NCI-H128 (cell line): ENCODE measurements around the gene LAPTM4A.
A peak's percentile ranks its signal among the peaks of the same experiment; 100 is the strongest.
"Not testable (repeated sequence)": the region's sequence is repeated elsewhere in the genome, so short reads cannot be mapped to it uniquely, and the experiment has no call there.

Source experiments
- DNase-seq: peaks from one replicate; lab custom pipeline; 2025; ENCODE audit not compliant: unreplicated experiment; lab: John Stamatoyannopoulos, UW

LAPTM4A gene

DNA sequence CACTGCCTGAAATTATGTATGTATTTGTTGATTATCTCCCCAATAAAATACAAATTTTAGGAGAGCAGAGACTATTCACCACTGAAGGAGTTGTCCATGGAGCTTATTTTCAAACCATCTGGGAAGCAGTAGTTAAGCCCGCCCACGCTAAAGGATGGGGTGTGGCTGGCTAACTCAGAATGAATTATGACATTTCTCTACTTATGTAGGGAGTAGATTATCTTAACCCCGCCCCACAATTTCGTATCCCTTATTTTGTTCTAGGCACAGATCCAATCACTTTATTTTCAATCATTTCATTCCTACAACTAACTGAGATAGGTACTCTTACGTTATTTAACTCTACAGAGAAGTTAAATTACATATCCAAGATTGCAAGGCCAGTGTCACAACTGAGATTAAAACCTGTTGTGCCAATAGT lies 1.4 kb upstream of the LAPTM4A start:
- DNase-seq, result peak; percentile 15

DNA sequence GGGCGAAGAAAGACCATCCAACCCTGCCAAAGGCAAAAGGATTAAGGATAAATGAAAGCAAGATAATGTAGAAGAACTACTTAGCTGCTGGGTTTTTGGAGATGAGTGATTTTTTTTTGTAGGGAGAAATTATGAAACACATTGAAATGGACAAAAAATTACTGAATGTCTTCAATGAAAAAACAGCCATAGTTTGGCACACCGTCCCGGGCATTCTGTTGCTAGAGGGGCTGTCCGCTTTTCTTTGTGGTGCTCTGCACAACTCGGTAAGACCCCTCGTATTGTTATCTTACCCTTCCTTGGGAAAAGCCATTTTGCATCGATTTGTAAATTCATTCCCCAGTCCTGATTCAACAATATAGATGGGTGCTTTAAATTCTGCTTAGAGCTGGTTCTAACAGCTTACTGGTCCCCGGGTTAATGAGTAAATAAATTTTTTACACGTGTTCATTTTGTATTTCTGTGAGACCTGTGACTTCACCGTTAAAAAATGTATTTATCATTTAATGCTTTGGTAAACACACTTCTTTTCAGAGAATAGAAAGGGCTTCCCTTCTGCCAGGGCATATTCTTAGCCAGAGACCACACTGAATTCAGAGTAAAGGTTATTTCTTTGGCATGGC lies 912 bp upstream of the LAPTM4A start:
- DNase-seq, result no peak

DNA sequence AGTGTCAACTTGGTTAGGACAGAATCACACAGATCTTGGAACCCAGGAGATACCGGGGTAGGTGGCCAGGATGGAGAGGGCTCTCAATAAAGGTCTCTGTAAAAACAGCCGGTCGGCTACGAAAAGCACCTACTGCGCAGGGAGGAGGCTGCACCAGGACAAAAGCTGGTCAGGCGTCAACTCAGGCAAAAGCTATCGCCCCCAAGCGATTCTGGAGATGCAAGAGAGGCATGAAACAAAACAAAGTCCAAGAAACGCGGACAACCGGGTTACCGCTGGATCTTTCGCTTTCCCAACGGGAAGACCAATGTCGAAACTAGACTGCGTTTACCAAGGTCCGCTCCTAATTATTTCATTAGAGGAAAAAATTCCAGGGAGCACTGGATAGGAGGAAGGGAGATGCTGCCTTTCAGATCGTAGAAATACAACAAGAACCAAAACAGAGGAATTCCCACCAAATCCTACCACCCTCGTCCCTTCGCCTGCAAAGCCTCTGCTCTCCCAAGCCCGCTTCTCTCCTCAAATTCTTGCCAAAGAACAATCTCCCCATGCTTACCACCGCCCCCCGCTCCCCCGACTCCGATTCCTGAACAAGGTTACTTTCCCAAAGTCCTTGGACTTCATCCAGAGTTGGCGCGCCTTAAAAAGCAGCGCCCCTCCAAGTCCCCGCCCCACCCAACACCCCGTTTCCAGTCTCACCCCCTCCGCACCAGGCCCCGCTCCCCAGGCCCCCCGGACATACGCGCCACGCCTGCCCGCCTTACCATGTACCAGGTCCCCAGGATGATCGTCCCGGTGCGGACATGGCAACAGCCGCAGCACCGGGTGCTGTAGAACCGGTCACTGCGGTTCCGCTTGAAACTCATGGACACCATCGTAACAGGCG lies 539 bp downstream of the LAPTM4A start:
- DNase-seq, result no peak

DNA sequence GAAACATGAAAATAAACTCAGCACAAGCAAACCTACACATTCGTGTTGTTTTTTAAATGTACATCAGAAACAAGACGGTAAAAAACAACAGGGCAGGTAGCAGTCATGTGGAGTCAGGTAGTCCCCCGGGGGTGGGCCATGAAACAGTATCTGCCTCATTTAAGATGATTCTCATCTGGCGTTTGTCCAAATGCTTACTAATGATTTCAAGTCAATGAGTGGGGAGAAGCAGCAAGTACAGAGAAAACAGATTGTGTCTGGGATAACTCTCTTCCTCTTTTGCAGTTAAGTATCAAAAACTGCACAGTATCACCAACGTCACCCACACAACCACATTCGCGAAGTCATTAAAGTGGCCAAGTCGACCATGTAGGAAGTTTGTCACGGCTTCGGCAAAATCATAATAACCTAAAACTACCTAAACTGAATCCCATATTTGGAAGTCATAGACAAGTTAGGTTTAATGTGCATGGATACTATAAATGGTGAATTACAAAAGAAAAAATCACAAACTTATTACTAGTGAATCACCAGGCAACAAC lies 1.3 kb downstream of the LAPTM4A start:
- peak; percentile 80 for DNase-seq

DNA sequence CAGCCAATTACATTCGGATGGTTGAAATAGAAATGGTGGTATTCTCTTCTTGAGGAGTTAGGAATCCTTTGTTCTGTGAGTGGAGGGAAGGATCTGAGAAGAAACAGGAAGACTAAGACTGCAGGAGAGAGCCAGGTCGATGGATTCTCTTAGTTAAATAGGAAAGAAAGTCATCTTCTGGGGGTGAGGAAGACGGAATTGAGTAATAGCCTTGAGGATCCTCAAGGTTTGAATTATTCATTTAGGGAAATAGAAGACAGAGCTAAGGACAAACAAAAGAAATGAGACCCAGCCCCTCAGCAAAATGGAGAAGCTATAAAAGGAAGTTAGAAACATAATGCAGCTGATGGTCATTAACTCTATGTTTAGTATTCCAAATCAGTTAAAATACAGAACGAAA lies 1.8 kb downstream of the LAPTM4A start:
- no peak for DNase-seq

DNA sequence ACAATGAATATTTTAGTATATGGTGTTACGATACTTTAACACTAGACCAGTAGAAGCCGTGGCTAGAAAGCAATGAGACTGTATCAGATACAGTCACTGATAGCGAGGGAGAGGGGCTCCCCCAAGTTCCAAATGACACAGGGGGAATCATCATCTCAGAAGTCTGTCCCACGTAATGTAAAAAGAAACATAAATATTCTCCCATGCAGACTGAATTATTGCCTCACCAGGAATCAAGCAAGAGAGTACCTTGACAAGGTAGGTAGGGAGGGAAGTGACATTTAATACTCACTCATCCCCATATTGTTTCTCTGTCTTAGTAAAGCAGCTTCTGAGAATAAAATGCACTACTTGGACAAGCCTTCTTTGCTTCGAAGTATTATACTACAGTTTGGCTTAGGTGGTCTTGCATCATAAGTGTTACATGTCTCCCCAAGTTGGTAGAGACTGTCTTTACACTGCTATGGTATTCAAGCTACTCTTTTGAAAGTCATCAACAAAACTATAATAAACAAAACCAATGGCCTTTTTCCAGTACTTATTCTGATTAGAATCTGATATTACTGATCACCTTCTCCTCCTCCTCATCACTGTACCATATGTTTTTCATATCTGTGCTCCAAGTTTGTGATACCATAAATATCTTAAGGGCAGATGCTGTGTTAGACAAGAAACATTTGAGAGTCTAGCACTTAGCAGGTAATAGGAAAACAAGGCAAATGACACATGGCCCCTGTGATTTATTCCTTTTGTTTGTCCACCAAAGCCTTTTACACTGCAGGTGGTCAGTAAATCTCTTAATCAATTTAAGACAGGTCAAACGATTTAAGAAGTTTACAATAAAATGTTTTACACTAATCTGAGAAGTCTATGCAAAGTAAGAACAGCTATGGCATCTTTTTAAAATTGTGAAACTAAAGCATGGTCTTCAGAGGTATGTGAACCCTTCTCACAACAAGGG lies 2.7 kb downstream of the LAPTM4A start:
- no peak for DNase-seq

DNA sequence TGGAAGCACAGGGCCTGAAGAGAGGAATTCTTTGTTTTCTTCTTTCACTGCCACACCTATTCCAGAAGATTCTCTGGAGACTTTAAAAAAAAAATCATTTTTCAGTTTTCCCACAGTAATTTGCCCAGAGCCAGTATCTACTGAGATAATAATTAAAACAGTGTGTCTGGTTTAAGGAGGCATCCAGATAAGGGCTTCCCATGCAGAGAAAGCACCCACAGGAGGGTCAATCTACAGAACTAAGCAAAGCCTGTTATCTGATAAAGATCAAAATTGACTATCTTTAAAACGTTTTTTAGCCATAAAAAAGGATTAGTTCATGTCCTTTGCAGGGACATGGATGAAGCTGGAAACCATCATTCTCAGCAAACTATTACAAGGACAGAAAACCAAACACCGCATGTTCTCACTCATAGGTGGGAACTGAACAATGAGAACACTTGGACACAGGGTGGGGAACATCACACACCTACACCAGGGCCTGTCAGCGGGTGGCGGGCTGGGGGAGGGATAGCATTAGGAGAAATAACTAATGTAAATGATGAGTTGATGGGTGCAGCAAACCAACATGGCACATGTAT lies 5.6 kb downstream of the LAPTM4A start:
- DNase-seq, result not testable (repeated sequence)

DNA sequence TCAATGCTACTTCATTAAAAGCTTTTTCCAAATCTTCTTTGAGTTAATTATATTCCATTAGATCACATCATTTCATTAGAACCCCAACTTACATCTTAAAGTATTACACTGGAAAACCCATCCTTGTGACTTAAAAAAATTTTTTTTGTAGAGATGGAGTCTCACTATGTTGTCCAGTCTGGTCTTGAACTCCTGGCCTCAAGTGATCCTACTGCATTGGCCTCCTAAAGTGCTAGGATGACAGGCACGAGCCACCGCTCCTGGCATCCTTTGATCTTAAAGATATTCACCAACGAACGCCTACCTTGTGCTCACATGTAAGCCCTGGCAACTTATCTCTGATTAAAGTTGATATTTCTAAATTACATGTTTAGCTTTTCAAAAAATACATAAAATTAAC lies 6.7 kb downstream of the LAPTM4A start:
- no peak for DNase-seq

DNA sequence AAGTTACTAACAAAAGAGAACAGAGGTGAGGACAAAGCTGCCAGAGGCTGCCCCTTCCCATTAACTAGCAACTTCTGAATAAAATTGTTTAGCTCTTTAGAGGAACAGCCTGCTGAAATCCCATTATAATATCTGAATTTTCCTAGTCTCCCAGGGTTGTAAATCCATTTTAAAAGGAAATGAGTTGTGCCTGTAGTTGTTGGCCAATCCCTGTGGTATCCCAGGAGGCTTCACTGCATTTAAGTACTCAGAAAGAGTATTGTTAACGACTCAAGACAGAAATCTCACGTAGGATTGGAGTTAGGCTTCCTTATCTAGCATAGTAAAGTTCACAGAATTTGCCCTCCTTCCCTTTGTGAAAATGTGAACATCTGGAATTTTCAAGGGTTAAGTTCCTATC lies 8.9 kb downstream of the LAPTM4A start:
- DNase-seq, result no peak

DNA sequence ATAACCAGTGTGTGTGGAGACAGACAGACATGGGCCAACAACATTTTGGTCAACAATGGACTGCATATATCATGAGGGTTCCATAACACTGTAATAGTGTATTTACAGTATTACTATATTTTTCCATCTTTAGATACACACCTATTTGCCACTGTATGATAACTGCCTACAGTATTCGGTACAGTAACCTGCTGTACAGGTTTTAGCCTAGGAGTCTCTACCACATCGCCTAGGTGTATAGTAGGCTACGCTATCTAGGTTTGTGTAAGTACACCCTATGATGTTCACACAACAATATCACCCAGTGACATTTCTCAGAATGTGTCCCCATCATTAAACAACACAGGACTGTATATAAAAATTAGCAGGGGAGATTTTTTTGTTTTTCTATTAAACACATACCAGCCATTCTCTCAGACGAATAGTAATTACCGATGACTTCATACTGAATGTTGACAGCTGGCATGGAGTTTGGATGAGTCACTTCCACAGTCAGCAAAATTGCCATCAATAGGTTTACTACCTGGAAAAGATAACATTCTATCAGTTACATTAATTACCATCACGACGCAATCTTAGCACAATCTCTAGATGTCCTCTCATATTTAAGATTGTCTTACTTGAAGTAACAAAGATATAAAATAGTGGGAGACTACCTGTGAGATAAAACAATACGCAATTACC lies 10.8 kb downstream of the LAPTM4A start:
- DNase-seq, result no peak

DNA sequence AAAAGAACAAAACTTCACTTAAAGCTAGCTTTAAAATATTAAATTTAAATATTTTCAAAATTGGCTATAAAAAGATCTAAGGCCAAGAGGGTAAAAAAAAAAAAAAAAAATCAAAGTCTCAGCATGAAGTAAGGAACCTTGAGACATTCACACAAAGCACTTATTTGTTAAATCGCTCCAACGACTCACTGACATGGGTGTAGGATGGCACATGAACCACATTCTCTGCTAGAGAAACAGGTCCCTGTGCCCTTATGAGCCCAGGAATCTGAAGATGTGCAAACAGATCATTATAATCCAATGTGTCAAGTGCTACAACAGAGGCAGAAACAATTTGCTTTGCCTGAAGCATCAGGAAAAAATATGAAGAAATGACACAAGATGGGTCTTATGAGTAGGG lies 13.8 kb downstream of the LAPTM4A start:
- DNase-seq, result no peak

DNA sequence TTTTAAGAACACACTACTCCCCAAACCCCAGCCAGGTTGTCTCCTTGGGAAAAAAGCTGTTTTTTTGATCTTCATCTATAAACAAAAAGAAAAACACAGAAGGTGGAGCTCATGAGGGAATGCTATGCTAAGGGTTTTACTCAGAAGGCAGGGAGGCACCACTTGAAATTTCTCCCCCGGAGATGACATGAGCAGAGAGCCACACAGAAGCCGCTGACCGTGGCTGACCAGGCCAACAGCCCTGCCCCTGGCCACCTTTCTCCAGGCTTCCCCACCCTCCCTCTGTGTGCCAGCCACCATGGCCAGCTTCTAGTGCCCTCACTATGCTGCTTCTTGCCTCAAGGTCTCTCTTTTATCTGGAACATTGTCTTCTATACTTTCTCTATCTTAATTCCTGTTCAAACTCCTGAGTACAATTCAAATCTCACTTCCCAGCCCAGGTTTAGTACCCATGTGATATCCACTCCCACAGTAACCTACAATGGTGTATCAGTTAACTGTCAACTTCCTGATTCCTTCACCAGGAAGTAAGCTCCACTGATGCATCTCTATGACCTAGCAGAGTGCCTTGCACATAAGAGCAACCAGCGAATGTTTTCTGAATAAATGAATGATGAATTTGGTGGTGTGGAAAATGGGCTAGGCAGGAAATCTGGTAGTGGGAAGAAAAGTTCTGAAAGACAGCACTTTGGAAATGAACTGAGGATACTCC lies 15.3 kb downstream of the LAPTM4A start:
- no peak for DNase-seq

DNA sequence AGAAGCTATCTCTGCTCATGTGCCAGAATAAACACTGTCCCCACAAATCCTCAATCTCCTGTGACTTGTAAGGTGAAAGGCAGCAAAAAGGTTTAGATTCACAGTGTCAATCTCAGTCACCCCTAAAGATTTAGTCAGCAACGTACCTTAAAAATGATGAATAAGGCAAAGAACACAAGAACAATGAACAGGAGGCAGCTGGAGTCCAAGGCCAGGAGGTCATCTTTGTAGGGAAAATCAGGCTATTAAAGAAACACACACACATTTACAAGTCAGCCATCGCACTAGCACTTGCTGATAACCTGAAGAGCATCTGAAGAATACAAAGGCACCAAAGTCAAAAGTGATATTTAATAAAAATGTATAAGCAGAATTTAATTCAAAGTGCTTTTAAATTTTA lies 16.6 kb downstream of the LAPTM4A start:
- no peak for DNase-seq

DNA sequence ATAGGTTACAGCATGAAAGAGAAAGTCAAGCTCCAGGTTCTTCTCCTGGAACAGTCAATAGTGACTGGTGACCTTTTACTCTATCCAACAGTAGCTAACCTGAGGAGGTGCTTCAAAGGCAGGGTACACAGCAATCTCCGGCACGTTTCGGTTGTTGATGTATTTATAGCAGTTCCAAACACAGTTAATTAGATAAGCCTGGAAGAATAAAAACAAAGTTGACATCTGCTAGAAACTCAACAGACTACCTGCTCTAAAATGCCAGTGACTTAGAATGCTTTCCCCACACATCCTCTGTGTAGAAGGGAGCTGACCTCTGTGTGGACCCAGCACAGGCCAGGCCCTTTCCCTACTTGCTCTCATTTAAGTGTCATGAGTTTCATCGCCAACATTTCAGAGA lies 17.2 kb downstream of the LAPTM4A start:
- DNase-seq, result no peak

DNA sequence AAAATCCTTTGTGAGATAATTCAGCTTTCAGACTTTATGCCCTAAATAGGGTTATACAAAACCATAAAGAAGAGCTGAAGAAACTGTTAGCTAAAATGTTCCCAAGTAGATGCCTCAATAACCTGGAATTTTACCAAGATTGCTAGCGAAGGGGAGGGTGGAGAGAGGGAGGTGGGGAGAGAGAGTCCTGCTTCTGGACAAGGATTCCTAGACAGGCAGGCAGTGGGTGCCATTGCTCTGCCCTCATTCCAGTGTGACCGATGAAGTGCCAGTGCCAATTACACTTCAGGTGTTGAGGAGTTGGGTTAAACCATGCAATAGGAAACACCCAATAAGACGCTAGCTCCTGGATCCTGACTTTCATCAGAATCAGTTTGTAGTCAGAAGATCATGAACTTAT lies 18.1 kb downstream of the LAPTM4A start:
- DNase-seq, result no peak

DNA sequence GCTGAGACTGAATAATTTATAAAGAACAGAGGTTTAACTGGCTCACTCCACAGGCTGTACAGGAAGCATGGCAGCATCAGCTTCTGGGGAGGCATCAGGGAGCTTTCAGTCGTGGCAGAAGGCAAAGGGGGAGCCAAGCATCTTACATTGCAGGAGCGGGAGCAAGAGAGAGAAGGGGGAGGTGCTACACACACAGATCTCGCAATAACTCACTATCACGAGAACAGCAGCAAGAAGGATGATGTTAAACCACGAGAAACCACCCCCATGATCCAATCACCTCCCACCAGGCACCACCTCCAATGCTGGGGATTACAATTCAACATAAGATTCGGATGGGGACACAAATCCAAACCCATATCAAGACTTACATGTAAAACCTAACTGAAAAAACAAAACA lies 21.2 kb downstream of the LAPTM4A start:
- DNase-seq, result no peak

DNA sequence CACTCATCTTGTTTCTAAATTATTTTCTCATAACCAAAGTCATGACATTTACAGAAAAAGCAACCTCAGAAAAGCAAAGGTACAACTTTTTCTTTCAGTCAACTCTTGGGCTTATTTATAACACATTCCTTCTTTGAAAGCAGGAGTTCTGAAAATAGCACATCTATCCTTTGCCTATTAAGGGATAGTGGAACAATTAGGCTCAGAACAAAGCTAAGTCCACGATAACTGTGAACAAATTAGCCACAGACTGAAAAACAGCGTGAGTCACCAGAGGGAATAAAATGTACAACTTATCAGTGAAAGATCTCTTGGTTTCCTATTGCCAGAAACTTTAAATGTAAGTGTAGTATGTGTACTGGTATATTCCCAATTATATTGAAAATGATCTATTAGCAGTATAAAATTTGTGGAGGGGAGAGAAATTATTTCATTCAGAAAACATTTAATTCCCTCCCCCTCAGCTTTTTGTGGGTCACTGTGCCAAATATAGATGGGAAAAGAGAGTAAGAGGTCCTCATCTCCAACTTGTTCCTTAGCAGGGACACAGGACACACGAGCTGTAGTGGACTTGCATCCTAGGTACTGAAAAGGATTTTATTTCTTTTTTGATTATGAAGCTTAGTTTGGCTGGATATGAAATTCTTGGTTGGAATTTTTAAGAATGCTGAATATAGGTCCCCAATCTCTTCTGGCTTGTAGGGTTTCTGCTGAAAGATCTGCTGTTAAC lies 23.6 kb downstream of the LAPTM4A start:
- DNase-seq, result no peak

DNA sequence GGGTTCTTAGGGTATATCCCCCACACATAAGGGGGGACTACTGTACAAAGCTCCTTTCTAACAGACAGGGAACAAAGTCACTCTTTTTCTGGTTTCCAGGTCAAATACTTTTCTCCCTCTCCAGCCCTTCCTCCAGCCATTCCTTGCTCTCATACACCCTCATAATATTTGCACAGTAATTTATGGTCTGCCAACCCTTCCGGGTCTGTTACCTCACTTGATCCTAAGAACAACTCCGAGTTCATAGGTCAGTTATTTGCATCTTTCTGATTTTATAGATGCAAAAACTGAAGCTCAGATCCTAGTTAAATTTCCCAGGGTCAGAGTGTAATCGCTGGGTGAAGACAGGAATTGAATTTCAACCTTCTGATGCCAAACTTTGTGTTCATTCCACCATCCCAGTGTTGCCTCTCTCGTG lies 24.2 kb downstream of the LAPTM4A start:
- DNase-seq, result no peak
